HUES6 (cell line): ENCODE measurements around the gene ROR1.

Experiments used
- H3K27ac ChIP-seq: 2 replicates; pipeline ENCODE4 v1.7.0; 2013; ENCODE audit warnings: low read depth, mild to moderate bottlenecking, low read length, inconsistent platforms
- H3K27me3 ChIP-seq: 2 replicates; pipeline ENCODE4 v1.6.1; 2013; ENCODE audit warnings: low read length; ENCODE audit not compliant: control insufficient read depth, insufficient read depth
- H3K36me3 ChIP-seq: 2 replicates; pipeline ENCODE4 v1.6.1; 2013; ENCODE audit warnings: low read length; ENCODE audit not compliant: control insufficient read depth, insufficient read depth
- H3K4me1 ChIP-seq: 2 replicates; pipeline ENCODE4 v1.6.1; 2013; ENCODE audit warnings: low read length; ENCODE audit not compliant: control insufficient read depth, insufficient read depth
- H3K4me3 ChIP-seq: 2 replicates; pipeline ENCODE4 v1.5.1; 2013; ENCODE audit warnings: low read depth, low read length
- H3K9ac ChIP-seq: one replicate; pipeline ENCODE4 v1.6.1; 2013; ENCODE audit warnings: mild to moderate bottlenecking, low read length
- H3K9me3 ChIP-seq: 2 replicates; pipeline ENCODE4 v1.6.1; 2013; ENCODE audit warnings: low read depth, low read length; ENCODE audit not compliant: control insufficient read depth, insufficient read depth

ROR1 gene

DNA sequence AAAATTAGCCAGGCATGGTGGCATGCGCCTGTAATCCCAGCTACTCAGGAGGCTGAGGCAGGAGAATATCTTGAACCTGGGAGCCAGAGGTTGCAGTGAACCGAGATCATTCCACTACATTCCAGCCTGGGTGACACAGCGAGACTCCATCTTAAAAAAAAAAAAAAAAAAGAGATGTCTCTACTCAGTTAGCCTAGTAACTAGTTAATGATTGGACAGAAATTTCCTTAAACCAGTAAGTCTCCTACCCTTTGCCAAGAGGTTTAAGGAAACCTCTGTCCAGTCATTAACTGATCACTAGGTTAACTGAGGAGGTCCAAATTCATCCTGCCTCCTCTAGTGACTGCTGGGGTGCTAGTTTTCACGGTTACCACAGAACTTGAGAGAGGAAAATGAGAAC, 285.7 kb downstream of the ROR1 start:
- peaks cover 20% of the 10 kb centered on the region for H3K4me1 ChIP-seq
- H3K9me3 ChIP-seq: no peaks in the 10 kb centered on the region
- H3K27ac ChIP-seq: no peak overlapping the region
- no peaks in the 10 kb centered on the region for H3K27me3 ChIP-seq
- H3K9ac ChIP-seq: no peak overlapping the region
- no peak overlapping the region for H3K4me3 ChIP-seq
- H3K36me3 ChIP-seq: no peaks in the 10 kb centered on the region

DNA sequence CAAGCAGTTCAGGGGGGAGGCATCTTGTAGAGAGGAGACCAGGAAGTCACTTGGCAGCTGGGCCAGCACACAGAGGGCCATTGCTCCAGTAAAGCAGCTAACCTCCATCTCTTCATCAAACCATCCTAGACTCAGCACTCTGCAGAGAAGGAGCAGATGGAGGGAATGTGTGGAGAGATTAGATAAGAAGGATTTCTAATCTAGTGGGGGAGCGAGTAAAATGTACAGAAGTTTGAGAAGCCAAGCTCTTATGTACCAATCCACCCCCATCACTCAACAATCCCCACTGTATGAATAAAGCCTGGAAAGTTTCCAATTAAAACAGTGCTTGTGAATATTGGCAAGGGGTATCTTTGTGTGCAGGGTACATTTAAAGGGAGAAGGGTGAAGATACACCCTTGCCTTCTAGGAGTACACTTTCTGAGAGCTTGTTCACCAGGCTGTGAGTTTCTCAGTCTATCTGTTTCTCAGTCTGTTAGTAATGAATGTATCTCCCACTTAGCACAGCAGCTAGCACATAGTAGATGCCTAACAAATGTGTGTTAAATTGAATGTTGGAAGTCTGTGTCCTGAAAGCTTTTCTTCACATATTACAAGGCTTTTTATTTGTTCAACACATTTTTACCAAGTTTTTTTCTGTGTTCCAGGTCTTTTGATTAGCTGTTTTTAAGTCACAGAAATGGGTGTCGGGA, 286.9 kb downstream of the ROR1 start:
- H3K9ac ChIP-seq: no peak overlapping the region
- no peaks in the 10 kb centered on the region for H3K36me3 ChIP-seq
- no peak overlapping the region for H3K27ac ChIP-seq
- no peak overlapping the region for H3K4me3 ChIP-seq
- H3K27me3 ChIP-seq: no peaks in the 10 kb centered on the region
- no peaks in the 10 kb centered on the region for H3K9me3 ChIP-seq
- H3K4me1 ChIP-seq: peaks cover 20% of the 10 kb centered on the region

DNA sequence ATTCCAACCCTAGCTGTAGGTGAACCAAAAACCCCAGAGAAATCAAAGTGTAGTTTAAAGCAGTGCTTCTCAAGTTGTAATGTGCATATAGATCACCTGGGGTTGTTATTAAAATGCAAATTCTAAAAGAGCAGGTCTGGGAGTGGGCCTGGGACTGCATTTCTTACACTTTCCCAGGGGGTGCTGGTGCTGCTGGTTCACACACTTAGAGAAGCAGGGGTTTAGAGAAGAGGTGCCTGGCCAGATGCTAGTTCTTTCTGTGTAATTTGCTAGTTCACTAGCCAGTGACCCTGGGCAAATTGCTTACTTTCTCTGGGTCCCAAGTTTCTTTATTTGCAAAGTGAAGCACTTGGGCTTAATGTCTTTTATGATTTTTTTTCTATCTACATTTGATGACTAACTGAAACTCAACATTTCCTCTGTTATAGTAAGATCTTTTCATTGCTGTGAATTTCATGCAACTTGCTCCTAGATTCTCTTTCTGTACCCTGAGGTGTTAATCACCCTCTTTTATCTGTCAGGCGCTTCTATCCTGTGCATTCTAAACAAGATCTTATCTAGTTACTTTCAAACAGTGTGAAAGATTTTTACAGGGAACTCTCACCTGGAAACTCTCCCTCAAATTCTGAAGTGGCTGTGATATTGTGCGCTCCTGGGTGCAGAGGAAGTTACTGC, 287.8 kb downstream of the ROR1 start:
- Histone ChIP-seq H3K4me3 (no peak overlapping the region), H3K9ac (no peak overlapping the region), H3K27me3 (no peaks in the 10 kb centered on the region), H3K36me3 (no peaks in the 10 kb centered on the region), H3K9me3 (no peaks in the 10 kb centered on the region), H3K27ac (no peak overlapping the region), H3K4me1 (peaks cover 20% of the 10 kb centered on the region)

DNA sequence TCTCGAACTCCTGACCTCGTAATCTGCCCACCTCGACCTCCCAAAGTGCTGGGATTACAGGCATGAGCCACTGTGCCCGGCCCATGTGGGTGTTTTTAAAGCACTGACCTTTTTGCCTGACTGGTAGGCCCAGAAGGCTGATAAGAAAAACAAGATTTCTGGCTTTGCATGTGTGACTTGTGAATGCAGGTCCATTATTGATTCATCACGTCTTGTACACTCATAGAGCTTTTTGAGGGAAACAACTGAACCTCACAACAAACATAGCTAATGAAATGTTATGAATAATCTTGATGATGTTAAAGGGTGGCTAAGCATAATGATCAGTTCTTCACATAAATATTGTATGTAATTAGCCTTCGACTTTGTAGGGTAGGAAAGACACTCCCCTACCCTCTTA, 288.7 kb downstream of the ROR1 start:
- no peak overlapping the region for H3K27ac ChIP-seq
- peaks cover 20% of the 10 kb centered on the region for H3K4me1 ChIP-seq
- H3K36me3 ChIP-seq: no peaks in the 10 kb centered on the region
- no peaks in the 10 kb centered on the region for H3K9me3 ChIP-seq
- H3K4me3 ChIP-seq: no peak overlapping the region
- H3K27me3 ChIP-seq: no peaks in the 10 kb centered on the region
- H3K9ac ChIP-seq: no peak overlapping the region

DNA sequence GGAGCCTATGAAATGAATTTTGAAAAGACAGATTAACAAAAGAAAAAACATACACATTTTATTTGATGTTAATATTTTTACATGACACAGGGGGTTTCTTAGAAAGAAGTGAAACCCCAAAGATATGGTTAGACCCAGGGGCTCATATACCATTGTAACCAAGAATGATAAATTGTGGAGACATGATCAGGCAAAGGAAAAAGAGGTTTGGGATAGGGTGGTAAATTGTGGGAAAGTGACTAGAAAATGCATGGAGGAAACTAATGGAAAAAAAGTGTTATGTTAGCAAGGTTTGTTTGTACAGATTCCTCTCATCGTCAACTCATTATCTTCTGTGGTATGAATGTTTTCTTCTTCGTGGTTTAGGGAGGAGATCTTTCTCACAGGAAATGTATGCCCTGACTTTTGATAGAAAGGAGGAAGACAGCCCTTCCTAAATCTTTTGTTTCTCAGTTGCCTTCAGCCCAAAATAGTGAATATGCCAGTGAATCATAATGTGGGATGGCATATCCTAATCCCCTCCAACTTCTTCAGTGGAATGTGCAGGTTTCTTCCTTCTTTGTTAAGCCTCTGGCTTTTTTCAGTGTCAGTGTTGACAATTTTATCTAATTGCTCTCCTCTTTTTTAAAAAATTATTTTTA, 289.2 kb downstream of the ROR1 start:
- Histone ChIP-seq H3K4me3 (no peak overlapping the region), H3K9ac (no peak overlapping the region), H3K27ac (no peak overlapping the region), H3K9me3 (no peaks in the 10 kb centered on the region), H3K27me3 (no peaks in the 10 kb centered on the region), H3K36me3 (no peaks in the 10 kb centered on the region), H3K4me1 (peaks cover 20% of the 10 kb centered on the region)

DNA sequence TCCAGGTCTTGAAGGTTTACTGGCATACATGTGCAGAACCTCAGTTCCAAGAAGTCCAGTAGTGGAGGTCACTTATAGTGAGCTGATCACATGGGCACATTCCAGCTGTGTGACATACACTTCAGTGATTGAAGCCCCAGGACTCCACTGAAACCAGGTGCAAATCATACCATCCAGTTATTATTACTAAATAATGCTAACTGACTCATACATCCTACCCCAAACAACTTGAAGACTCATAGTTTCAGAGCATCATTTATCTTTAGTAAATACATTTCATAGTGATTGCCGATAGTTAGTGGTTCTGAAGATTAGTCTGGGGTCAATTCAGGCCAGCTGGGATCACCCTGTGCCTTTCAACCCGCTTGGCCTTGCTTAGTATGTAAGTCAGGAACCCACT, 291.8 kb downstream of the ROR1 start:
- Histone ChIP-seq H3K9me3 (no peaks in the 10 kb centered on the region), H3K27me3 (no peaks in the 10 kb centered on the region), H3K9ac (no peak overlapping the region), H3K36me3 (no peaks in the 10 kb centered on the region), H3K27ac (no peak overlapping the region), H3K4me3 (no peak overlapping the region), H3K4me1 (peaks cover 15% of the 10 kb centered on the region)

DNA sequence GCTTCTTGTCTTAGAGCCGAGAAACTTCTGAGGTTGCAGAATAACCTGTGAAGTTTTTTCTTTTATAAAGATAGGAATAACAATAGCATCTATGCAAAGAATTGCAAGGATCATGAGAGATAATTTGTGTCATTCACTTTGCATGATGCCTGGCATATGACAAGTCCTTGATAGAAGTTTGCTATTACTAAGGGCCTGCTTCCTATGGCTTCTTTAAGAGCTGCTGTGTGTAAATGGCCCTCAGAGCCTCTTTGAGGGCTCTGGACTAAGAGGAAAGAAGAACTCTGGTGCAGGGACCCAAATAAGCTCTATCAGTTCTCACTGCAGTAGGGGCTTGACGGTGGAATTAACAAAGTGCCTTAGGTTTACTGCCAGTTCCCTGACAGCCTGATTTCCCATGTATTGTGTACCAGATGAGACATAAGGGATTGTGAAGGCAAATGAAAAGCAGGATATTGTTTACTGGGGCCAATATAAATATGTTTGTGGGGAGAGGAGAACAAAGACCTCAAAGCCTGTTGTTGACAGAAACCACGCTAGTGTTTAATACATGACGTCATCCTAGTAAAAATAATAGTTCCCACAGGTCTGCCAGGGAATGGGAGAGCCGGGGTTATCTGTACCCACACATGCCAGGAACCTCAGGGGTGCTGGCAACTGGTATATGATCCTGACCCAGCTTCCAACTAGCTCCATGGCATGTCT, 298.4 kb downstream of the ROR1 start:
- Histone ChIP-seq H3K27ac (no peak overlapping the region), H3K27me3 (no peaks in the 10 kb centered on the region), H3K9ac (no peak overlapping the region), H3K4me1 (peaks cover 36% of the 10 kb centered on the region), H3K9me3 (no peaks in the 10 kb centered on the region), H3K36me3 (no peaks in the 10 kb centered on the region), H3K4me3 (no peak overlapping the region)

DNA sequence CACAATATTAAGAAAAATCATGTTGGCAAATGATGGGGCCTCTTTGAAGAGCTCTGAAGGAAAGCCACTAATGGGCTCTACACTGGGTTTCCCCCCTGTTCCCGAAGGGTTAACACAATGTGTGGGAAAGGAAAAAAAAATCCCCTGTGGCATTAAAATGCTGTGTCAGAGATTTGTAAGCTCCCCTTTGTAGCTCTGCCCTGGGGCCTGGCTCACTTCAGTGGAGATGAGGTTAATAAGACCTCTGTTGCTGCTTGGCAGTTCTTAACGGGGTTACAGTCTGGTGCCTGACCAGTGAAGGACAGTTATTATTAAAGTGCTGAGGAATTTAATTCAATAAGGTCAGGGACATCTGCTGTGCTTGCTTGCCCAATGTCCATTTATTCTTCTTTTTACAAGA, 299.9 kb downstream of the ROR1 start:
- H3K9ac ChIP-seq: no peak overlapping the region
- H3K27ac ChIP-seq: no peak overlapping the region
- no peaks in the 10 kb centered on the region for H3K36me3 ChIP-seq
- H3K4me1 ChIP-seq: peaks cover 36% of the 10 kb centered on the region
- no peaks in the 10 kb centered on the region for H3K9me3 ChIP-seq
- H3K27me3 ChIP-seq: no peaks in the 10 kb centered on the region
- no peak overlapping the region for H3K4me3 ChIP-seq

DNA sequence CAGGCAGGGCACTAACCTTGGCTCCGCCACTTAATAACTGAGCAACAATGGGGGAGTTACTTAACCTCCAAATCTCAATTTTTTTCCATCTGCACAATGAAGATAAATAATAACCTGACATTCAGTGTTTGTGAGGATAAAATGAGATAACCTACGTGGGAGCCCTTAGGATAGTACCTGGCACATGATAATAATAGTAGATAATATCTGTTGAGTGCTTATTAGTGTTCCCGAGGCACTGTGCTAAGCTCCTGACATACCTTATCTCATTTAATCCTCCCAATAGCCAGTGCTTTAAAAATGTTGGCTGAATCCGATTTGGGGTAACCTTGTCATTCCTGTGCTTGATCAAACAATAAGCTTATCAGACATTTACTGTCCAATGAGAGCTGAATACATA, 300.9 kb downstream of the ROR1 start:
- no peaks in the 10 kb centered on the region for H3K27me3 ChIP-seq
- H3K9me3 ChIP-seq: no peaks in the 10 kb centered on the region
- H3K4me3 ChIP-seq: no peak overlapping the region
- H3K9ac ChIP-seq: no peak overlapping the region
- peaks cover 36% of the 10 kb centered on the region for H3K4me1 ChIP-seq
- no peaks in the 10 kb centered on the region for H3K36me3 ChIP-seq
- no peak overlapping the region for H3K27ac ChIP-seq

DNA sequence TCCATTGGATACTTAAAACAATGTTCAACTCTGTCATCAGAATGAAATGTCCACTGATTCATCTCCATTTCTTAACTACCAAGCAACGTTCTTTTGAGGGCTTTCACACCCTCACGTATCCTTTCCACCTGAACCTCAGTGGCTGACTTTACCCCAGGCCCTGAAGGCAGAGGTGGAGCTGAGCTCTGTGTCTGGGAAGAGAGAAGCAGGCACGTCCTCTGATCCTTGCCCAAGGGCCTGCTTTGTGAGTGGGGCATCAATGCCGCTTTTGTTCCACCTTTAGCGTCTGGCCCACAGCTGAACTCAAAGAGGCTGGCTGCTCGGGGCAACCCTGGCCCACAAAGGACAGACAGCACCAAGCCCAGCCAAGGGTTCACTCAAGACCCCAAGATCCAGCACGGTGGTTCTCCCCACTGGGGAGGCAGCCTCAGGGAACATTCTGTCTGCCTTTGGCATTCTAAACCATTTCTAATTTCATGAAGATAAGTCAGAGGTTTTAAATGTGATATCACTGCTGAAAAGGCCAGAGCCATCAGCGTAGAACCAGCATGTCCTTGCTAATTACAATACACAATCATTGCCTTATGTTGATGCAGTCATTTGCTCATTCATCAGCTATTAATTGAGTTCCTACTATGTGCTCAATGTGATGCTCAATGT, 303.6 kb downstream of the ROR1 start:
- H3K4me1 ChIP-seq: peaks cover 28% of the 10 kb centered on the region
- no peak overlapping the region for H3K27ac ChIP-seq

More for the DNA sequence above, 303.6 kb downstream of the ROR1 start:
- Histone ChIP-seq H3K9ac (no peak overlapping the region), H3K27me3 (no peaks in the 10 kb centered on the region), H3K4me3 (no peak overlapping the region), H3K9me3 (no peaks in the 10 kb centered on the region), H3K36me3 (no peaks in the 10 kb centered on the region)
